Measurements from ENCODE around the gene SLC6A5. TPM values are rescaled to one million over a fixed set of nuclear protein-coding genes. Genes with fewer than 3 reads are reported as not detected.

SLC6A5 gene
- total RNA-seq, 1 donor from 2014 or later = not detected

DNA sequence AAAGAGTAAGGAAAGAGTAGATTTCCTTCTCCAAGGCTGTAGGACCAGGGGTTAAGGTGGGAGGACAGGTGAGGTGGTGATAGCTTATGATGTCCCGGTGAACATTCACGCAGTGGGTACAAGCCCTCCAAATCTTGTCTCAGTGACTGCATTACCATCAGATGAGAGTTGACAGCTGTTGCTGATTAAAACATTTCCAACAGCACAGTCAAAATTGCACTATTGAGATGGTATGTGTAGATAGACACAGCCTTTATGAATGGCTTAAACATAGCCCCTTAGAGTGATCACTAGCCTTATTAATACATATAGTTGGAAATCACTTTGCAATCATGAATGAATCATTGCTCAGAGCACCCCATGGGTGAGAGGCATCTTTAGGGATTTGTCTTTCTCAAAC lies 77.2 kb downstream of the SLC6A5 start:
- H3K36me3 ChIP-seq = no peaks in the 10 kb centered on the region
- H3K4me3 ChIP-seq = no peak overlapping the region
- no peaks in the 10 kb centered on the region for H3K9me3 ChIP-seq
- no peaks in the 10 kb centered on the region for H3K27me3 ChIP-seq
- H3K27ac ChIP-seq = no peak overlapping the region
- no peak for DNase-seq (ENCODE audit: low spot score in 2 of 2)
- no peaks in the 10 kb centered on the region for H3K4me1 ChIP-seq
- intact Hi-C loops (cut with DNase I) = no loop called here
- TF ChIP-seq, protein P1, sequence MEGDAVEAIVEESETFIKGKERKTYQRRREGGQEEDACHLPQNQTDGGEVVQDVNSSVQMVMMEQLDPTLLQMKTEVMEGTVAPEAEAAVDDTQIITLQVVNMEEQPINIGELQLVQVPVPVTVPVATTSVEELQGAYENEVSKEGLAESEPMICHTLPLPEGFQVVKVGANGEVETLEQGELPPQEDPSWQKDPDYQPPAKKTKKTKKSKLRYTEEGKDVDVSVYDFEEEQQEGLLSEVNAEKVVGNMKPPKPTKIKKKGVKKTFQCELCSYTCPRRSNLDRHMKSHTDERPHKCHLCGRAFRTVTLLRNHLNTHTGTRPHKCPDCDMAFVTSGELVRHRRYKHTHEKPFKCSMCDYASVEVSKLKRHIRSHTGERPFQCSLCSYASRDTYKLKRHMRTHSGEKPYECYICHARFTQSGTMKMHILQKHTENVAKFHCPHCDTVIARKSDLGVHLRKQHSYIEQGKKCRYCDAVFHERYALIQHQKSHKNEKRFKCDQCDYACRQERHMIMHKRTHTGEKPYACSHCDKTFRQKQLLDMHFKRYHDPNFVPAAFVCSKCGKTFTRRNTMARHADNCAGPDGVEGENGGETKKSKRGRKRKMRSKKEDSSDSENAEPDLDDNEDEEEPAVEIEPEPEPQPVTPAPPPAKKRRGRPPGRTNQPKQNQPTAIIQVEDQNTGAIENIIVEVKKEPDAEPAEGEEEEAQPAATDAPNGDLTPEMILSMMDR (IDR thresholded peaks at IDR 0.05) = no peak

DNA sequence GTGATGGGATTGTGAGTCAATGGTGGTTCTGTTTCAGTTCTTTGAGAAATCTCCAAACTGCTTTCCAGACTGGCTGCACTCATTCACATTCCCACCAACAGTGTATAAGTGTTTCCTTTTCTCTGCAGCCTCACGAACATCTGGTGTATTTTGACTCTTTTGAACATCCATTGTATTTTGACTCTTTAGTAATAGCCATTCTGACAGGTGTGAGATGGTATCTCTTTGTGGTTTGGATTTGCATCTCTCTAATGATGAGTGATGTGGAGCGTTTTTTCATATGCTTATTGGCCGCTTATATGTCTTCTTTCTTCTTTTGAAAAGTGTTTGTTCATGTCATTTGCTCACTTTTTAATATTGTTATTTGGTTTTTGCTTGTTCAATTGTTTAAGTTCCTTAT lies 89.4 kb downstream of the SLC6A5 start:
- intact Hi-C loops (cut with DNase I) = no loop called here
- TF ChIP-seq, protein P1 (IDR thresholded peaks at IDR 0.05) = no peak
- no peak overlapping the region for H3K4me3 ChIP-seq
- H3K27me3 ChIP-seq = no peaks in the 10 kb centered on the region
- H3K36me3 ChIP-seq = no peaks in the 10 kb centered on the region
- no peak for DNase-seq (ENCODE audit: low spot score in 2 of 2)
- H3K4me1 ChIP-seq = no peaks in the 10 kb centered on the region
- H3K27ac ChIP-seq = no peak overlapping the region
- H3K9me3 ChIP-seq = no peaks in the 10 kb centered on the region

DNA sequence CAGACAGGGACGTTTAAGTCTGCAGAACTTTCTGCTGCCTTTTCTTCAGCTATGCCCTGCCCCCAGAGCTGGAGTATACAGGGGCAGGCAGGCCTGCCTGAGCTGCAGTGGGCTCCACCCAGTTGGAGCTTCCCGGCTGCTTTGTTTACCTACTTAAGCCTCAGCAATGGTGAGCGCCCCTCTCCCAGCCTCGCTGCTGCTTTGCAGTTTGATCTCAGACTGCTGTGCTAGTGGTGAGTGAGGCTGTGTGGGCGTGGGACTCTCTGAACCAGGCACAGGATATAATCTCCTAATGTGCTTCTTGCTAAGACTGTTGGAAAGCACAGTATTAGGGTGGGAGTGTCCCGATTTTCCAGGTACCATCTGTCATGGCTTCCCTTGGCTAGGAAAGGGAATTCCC lies 108.5 kb downstream of the SLC6A5 start:
- Histone ChIP-seq H3K27ac (no peak overlapping the region), H3K4me1 (no peaks in the 10 kb centered on the region), H3K27me3 (no peaks in the 10 kb centered on the region), H3K4me3 (no peak overlapping the region), H3K36me3 (no peaks in the 10 kb centered on the region), H3K9me3 (no peaks in the 10 kb centered on the region)
- DNase-seq (ENCODE audit: low spot score in 2 of 2) = no peak
- intact Hi-C loops (cut with DNase I) = no loop called here
- TF ChIP-seq, protein P1 (IDR thresholded peaks at IDR 0.05) = no peak

Other genes with a start within 250 kb of the SLC6A5 start
- 34.6 TPM for gene HTATIP2, start 235.9 kb upstream of the SLC6A5 start, total RNA-seq
- gene PRMT3, start 211.9 kb upstream of the SLC6A5 start, total RNA-seq = 1.2 TPM
- gene NELL1, start 70.0 kb downstream of the SLC6A5 start, total RNA-seq = not detected